RWPE1 (cell line): ENCODE results near the gene TXNDC11.

ENCODE experiments used
- CTCF ChIA-PET: fragments of 350-600 bp; sonication (Branson Sonifier 250); formaldehyde crosslinking; extraction: SDS; loops from one replicate; lab custom pipeline; 2021; lab: Yijun Ruan, JAX
- POLR2A ChIA-PET: fragments of 400-600 bp; formaldehyde crosslinking; extraction: SDS; loops from one replicate; lab custom pipeline; 2020; ENCODE audit warnings: antibody characterized with exemption; ENCODE audit not compliant: low non-redundant PET; lab: Yijun Ruan, JAX
- DNase-seq: peaks from one replicate; pipeline ENCODE4 v3.0.0; 2012; ENCODE audit warnings: low spot score
- H3K27ac ChIP-seq: fragments of 450-650 bp; 2 replicates; pipeline ENCODE4 v1.5.1; 2017
- CTCF ChIP-seq: fragments of 450-650 bp; conservative IDR thresholded peaks from 2 replicates; pipeline ENCODE4 v1.5.1; 2017; ENCODE audit warnings: low read depth, mild to moderate bottlenecking

Gene TXNDC11

GRCh38 chr16:11649276-11649675 is 93.4 kb downstream of the TXNDC11 start:
- no peak for DNase-seq
- TF ChIP-seq CTCF: no peak
- ChIA-PET CTCF (interaction anchor here (0.7 kb wide), 2 partner anchors 14 to 70 kb away, joined by 3 to 5 read pairs; no protein-coding TSS in a partner anchor), POLR2A (no interaction called here)
- H3K27ac ChIP-seq: no peak overlapping the region

- ChIA-PET POLR2A (no interaction called here), CTCF (interaction anchor here (0.7 to 1.0 kb wide), 2 partner anchors 47 to 236 kb away, joined by 3 to 5 read pairs; no protein-coding TSS in a partner anchor)
- H3K27ac ChIP-seq: 0 out of 2 replicates have a peak overlapping the region, but pooled peaks have one; percentile 97
- TF ChIP-seq CTCF: no peak
- DNase-seq: no peak
Observed at GRCh38 chr16:11642765-11643116, 99.9 kb downstream of the TXNDC11 start.

- ChIA-PET CTCF (interaction anchor here (0.5 to 1.0 kb wide), 8 partner anchors 18 to 238 kb away, joined by 3 to 5 read pairs (median 3); no protein-coding TSS in a partner anchor), POLR2A (interaction anchor here (0.6 to 1.3 kb wide), 4 partner anchors 18 to 58 kb away, joined by 3 to 7 read pairs (median 4); no protein-coding TSS in a partner anchor)
- peak; percentile 74 for TF ChIP-seq CTCF
- H3K27ac ChIP-seq: peak overlapping the region; percentile 97
- peak; percentile 56 for DNase-seq
Observed at GRCh38 chr16:11640987-11641817, 101.5 kb downstream of the TXNDC11 start.

GRCh38 chr16:11639925-11640899 is 102.4 kb downstream of the TXNDC11 start:
- ChIA-PET CTCF (interaction anchor here (0.5 to 1.0 kb wide), 8 partner anchors 14 to 328 kb away, joined by 3 read pairs; no protein-coding TSS in a partner anchor), POLR2A (interaction anchor here (0.6 to 1.3 kb wide), 8 partner anchors 12 to 57 kb away, joined by 3 to 7 read pairs (median 4); partner anchors contain the start of gene LITAF)
- peak overlapping the region; percentile 97 for H3K27ac ChIP-seq
- TF ChIP-seq CTCF: no peak
- peak; percentile 92 for DNase-seq

- no peak for TF ChIP-seq CTCF
- ChIA-PET POLR2A (interaction anchor here (1.3 kb wide), 1 partner anchor 52 kb away, joined by 4 read pairs; the partner anchor contains the start of gene LITAF), CTCF (interaction anchor here (1.2 kb wide), 1 partner anchor 243 kb away, joined by 3 read pairs; no protein-coding TSS in a partner anchor)
- DNase-seq: no peak
- peak overlapping the region; percentile 97 for H3K27ac ChIP-seq
Observed at GRCh38 chr16:11639008-11639562, 103.6 kb downstream of the TXNDC11 start.
